Stimulated activated CD8-positive, alpha-beta memory T cell treated with anti-CD3 and anti-CD28 coated beads, Interleukin-12 subunit alpha, Interleukin-12 subunit beta, amount 100 ng/mL, for 24 hours (primary cell): Measurements from ENCODE around the gene CORO2B.

Experiments
- DNase-seq: peaks from one replicate; pipeline ENCODE4 v3.0.0-alpha.2; 2020; ENCODE audit errors: extremely low read depth

CORO2B gene

GRCh38 chr15:68697711-68698690, 119.2 kb downstream of the CORO2B start:
- DNase-seq: no peak

- no peak for DNase-seq
Observed at GRCh38 chr15:68698708-68699107, 119.9 kb downstream of the CORO2B start.

- no peak for DNase-seq
Observed at GRCh38 chr15:68699124-68699880, 120.5 kb downstream of the CORO2B start.

DNA sequence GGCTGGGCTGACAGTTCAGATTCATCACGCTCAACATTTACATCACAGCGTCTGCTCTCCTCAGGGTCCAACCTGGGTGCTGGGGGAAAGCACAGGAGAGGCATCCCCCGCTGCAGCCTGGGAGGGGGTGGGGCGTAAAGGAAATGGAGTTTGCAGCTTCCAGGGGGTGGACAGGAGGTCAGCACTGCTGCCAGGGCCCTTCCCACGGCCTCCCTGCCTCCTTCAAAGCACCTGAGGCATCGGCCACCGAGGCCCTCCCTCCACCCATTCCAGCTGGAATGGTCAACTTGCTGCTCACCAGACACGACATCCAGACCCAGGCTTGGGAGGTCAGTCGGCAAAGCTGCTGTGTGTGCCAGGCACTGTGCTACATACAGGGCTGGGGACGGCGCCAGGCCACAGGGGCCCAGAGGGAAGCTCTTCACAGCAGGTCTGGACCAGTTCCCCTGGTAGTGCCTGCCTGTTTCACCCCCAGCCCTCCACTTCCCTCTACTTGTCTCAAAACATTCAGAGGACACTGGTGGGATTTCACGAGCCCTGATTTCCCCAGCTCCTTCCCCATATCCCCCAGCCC, 121.2 kb downstream of the CORO2B start:
- no peak for DNase-seq

GRCh38 chr15:68700455-68701123, 121.8 kb downstream of the CORO2B start:
- no peak for DNase-seq

DNA sequence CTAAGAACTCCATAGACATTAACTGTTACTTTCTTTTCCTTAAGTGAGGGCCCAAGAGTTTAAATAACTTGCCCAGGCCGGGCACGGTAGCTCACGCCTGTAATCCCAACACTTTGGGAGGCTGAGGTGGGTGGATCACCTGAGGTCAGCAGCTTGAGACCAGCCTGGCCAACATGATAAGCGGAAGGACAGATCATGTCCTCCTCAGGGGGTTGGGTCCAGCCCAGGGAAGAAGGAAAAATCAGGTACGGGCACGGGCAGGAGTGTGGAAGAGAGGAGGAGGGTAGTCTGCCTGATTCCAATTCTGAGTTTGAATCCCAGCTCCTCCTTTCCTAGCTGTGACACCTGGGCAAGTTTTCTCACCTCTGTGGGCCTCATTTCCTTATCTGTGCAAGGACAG, 123.1 kb downstream of the CORO2B start:
- DNase-seq: no peak

DNA sequence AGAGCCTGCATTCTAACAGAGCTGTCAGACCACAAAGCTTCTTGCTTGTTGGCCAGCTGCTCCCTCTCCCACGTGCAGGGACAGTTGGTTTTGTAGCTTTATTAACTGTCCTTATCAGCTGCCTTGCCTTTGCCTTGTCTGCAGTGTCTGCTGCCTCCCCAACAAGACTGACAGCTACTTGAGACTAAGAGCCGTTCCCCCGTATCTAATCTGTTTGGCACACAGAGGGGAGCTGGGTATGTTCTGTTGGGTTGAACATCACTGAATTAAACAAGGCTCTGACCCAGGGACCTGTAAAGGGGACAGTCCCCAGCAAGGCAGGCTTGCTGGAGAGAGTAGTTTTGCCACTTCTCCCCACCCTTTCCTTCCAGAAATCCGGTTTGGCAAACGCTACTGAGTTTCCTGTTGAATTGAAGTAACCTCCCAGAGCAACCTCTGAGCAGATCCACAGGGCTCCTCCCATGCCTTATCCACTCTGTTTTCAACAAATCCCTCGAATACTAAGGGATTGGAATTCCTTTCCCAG, 125.8 kb downstream of the CORO2B start:
- DNase-seq: no peak

DNA sequence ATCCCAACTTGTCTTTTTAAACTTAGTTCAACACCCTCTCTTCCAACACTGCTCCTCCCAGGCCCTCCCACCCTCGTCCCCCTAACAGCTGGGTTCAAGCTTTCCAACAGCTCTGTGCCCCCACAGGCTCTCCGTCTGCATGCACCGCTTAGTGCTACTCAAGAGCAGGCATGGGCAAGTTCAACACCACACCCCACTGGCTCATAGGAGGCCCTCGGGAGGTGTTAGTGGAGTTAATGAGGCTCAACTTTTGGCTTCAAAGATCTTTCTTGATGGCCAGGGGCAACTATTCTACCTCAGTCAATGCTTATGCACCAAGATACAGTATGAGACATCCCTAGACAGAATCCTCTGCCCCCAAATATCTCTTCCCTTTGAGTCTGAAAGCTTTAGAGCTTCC, 127.5 kb downstream of the CORO2B start:
- no peak for DNase-seq

- DNase-seq: no peak
Observed at GRCh38 chr15:68706931-68707330, 128.1 kb downstream of the CORO2B start.

- no peak for DNase-seq
Observed at GRCh38 chr15:68707386-68707785, 128.6 kb downstream of the CORO2B start.

DNA sequence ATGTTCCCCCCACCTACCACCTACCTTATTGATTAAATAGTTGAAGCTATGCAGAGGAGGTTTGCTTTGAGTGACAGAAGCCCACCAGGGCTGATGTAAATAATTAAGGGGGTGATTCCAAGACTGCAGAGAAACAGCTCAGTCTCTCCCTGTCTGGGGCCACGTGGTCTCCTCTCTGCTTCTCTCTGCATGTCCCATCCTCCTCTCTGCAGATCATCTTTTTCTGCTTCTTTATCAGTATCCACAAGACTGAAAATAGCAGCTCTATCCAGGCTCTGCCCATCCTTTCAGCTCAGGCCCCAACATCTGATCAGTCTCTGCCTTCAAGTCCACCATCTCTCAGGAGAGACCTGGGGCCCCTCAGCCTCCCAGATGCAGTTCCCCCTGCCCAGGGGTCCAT, 131.1 kb downstream of the CORO2B start:
- DNase-seq: no peak

DNA sequence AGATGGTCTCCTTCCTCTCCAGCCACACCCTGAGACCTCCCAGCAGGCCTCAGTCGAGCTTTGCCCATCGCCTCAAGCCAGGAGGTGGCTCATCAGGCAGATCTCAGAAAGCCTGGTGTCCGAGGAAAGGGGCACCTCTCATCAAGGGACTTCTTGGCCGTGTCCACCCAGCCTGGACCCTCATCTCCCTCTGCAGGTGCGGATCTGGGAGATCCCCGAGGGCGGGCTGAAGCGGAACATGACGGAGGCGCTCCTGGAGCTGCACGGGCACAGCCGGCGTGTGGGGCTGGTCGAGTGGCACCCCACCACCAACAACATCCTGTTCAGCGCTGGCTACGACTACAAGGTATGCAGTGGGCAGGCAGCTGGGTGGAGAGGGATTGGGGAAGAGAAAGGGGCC, 131.7 kb downstream of the CORO2B start:
- no peak for DNase-seq

DNA sequence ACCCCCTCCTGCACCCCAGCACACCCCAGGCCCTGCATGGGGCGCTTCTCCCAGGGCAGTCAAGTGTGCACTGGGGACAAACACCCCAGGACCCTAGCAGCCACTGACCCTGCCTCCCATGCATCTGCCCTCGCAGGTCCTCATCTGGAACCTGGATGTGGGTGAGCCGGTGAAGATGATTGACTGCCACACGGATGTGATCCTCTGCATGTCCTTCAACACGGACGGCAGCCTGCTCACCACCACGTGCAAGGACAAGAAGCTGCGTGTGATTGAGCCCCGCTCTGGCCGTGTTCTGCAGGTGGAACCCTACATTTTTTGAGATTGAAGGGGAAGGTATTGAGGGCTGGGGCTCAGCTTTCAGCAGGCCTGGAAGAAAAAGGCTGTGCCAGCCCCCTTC, 132.6 kb downstream of the CORO2B start:
- DNase-seq: no peak

DNA sequence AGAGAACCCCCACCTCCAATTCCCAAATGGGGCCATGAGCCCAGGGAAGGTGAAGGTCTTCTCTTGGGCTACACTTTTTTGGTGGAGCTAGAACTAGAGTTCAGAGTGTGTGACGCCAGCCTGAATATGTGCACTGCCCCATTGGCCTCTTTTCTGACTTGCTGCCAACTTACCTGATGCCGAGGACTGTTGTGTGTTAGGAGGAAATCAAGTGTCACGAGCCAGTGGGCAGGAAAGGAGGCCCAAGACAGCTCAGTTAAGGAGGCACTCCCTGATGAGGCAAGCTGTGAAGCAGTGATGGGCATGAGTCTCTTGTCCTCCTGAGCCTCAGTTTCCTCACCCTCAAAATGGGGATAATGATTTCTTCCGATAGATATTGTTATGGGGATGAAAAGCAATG, 134.1 kb downstream of the CORO2B start:
- no peak for DNase-seq

- DNase-seq: no peak
Observed at GRCh38 chr15:68713874-68714273, 135.1 kb downstream of the CORO2B start.

GRCh38 chr15:68715111-68715510, 136.3 kb downstream of the CORO2B start:
- DNase-seq: no peak

DNA sequence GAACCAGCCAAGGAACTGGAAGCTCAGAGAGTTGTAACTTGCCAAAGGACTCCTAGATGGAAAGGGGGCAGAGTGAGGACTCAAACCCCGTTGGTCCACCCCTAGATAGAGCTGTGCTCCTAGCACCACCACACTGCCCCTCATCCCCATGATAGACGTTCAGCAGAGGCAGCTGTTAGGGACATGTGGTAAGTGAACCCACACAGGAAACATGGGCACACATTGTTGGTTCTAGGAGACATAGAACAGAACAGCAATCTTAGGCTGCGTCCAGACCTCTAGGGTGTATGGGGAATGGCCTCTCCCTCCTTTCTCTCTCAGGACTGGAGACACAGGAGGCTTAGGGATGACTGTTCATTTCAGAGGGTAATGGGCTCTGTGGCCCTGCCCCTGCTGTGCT, 139.2 kb downstream of the CORO2B start:
- no peak for DNase-seq

GRCh38 chr15:68718468-68718867, 139.7 kb downstream of the CORO2B start:
- DNase-seq: no peak

- DNase-seq: no peak
Observed at GRCh38 chr15:68719051-68719450, 140.3 kb downstream of the CORO2B start.

- DNase-seq: no peak
Observed at GRCh38 chr15:68719672-68720071, 140.9 kb downstream of the CORO2B start.

- no peak for DNase-seq
Observed at GRCh38 chr15:68721886-68722285, 143.1 kb downstream of the CORO2B start.

- DNase-seq: no peak
Observed at GRCh38 chr15:68725736-68726135, 146.9 kb downstream of the CORO2B start.
